Stimulated activated CD4-positive, alpha-beta T cell treated with anti-CD3 and anti-CD28 coated beads, Interleukin-4, amount 100 ng/mL, for 4 hours (primary cell): ENCODE results near the gene VPS36.
"Not testable (repeated sequence)": the region's sequence is repeated elsewhere in the genome, so short reads cannot be mapped to it uniquely, and the experiment has no call there.

Experiments used
- DNase-seq, 2 experiments: peaks; one replicate each; pipeline ENCODE4 v3.0.0-alpha.2; 2020

VPS36 gene

GRCh38 chr13:52432456-52432855 lies 18.0 kb downstream of the VPS36 start:
- DNase-seq, result no peak

- DNase-seq, result no peak
Measured at GRCh38 chr13:52428295-52428694, 22.1 kb downstream of the VPS36 start.

- DNase-seq, result no peak
Measured at GRCh38 chr13:52421216-52421615, 29.2 kb downstream of the VPS36 start.

- no peak for DNase-seq
Measured at GRCh38 chr13:52419080-52419479, 31.4 kb downstream of the VPS36 start.

GRCh38 chr13:52414963-52415362 lies 35.5 kb downstream of the VPS36 start:
- no peak for DNase-seq

GRCh38 chr13:52414051-52414450 lies 36.4 kb downstream of the VPS36 start:
- no peak for DNase-seq

- no peak for DNase-seq
Measured at GRCh38 chr13:52412128-52412527, 38.3 kb downstream of the VPS36 start.

GRCh38 chr13:52411629-52412028 lies 38.8 kb downstream of the VPS36 start:
- no peak for DNase-seq

DNA sequence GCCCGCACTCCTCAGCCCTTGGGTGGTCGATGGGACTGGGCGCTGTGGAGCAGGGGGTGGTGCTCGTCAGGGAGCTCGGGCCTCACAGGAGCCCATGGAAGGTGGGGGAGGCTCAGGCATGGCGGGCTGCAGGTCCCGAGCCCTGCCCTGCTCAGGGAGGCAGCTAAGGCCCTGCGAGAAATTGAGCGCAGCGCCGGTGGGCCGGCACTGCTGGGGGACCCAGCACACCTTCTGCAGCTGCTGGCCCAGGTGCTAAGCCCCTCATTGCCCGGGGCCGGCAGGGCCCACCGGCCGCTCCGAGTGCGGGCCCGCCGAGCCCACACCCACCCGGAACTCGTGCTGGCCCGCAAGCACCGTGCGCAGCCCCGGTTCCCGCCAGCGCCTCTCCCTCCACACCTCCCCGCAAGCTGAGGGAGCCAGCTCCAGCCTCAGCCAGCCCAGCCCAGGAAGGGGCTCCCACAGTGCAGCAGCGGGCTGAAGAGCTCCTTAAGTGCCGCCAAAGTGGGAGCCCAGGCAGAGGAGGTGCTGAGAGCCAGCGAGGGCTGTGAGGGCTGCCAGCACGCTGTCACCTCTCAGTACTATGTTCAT lies 42.3 kb downstream of the VPS36 start:
- DNase-seq, result not testable (repeated sequence)

- DNase-seq, result not testable (repeated sequence)
Measured at GRCh38 chr13:52407436-52407835, 43.0 kb downstream of the VPS36 start.

DNA sequence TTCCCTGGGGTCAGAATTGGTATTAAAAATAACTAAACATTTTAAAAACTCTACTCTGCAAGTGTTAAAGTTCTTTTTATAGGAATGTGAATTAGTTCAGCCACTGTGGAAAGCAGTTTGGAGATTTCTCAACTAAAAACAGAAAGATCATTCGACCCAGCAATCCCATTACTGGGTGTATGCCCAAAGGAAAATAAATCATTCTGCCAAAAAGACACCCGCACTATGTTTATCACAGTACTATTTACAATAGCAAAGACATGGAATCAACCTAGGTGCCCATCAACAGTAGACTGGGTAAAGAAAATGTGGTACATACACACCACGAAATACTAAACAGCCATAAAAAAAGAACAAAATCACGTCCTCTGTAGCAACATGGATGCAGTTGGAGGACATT lies 43.8 kb downstream of the VPS36 start:
- DNase-seq, result no peak

DNA sequence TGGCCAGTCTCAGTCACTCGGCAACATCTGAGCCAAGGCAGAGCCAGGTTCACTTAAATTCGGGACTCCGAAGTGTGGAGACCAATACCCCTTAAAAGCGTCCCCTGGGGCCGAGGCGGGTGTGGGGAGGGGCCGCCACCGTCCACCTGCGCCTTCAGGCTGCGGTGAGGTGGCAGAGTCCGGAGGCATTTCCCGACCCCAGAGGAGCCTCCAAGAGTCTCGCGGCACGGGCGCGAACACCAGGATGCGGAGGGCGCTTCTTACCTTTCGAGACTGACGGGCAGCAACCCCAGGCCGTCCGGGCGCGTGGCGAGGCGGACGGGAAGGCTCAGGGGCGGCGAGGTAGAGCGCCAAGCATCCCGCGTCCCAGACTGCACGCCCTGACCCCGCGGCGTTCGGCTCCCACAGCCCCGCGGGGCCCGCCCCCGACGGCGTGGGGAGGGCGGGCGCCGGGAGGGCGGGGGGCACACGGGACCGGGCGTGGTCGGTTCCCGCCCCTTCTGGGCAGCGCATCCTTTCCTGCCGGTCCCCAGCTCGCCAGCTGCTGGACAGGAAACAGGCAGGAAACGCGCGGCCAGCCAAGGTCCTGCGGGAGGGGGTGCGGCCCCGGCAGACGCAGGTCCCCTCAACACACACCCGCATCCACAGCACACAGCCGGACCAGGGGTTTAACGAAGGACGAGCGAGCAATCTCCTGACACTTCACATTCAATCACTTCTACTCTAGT lies 44.5 kb downstream of the VPS36 start, which contains the start of gene THSD1:
TSS of gene THSD1 (minus strand) at position 406 of the 728 bp plus-strand sequence. CDS start 3,572 bp downstream, outside the sequence.
- DNase-seq, result peak in 1 of 2 experiments; percentile 2

DNA sequence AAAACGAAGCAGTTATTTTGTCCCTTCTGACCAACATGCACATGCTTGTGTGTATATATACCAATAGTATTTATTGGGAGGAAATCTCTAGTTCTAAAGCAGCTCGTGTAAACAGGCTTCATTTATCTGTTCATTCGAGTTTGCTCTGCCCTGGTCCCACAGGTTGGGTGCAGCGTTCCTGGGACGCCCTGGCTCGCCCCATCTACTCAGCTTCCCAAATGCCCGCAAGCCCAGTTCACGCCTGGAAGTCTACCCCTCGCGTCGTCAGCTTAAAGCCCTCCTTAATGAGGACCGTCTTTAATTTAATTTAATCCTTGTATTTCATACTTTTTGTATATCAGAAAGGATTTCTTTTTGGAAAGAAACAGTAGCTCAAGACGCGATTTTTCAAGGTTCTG lies 45.1 kb downstream of the VPS36 start:
- DNase-seq, result no peak

- no peak for DNase-seq
Measured at GRCh38 chr13:52399708-52400107, 50.7 kb downstream of the VPS36 start.

GRCh38 chr13:52399046-52399445 lies 51.4 kb downstream of the VPS36 start:
- DNase-seq, result no peak

GRCh38 chr13:52395704-52396103 lies 54.7 kb downstream of the VPS36 start:
- DNase-seq, result no peak

DNA sequence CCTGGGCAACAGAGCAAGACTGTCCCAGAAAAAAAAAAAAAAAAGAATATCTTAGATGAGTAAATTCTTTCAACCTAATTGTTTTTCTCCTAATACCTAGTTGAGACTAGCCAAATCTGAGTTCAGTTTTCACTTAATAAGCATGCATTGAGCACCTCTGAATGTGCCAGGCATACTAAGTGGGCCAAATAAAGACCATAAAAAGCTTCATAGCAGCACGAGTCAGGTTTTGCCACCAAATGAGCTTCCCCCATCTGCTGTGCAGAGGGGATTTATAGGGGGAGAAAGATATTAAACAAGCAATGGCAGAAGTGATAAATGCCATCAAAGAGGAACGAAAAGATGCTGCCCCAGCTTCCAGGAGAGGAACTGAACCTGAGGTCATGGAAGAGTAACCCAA lies 55.8 kb downstream of the VPS36 start:
- no peak for DNase-seq

DNA sequence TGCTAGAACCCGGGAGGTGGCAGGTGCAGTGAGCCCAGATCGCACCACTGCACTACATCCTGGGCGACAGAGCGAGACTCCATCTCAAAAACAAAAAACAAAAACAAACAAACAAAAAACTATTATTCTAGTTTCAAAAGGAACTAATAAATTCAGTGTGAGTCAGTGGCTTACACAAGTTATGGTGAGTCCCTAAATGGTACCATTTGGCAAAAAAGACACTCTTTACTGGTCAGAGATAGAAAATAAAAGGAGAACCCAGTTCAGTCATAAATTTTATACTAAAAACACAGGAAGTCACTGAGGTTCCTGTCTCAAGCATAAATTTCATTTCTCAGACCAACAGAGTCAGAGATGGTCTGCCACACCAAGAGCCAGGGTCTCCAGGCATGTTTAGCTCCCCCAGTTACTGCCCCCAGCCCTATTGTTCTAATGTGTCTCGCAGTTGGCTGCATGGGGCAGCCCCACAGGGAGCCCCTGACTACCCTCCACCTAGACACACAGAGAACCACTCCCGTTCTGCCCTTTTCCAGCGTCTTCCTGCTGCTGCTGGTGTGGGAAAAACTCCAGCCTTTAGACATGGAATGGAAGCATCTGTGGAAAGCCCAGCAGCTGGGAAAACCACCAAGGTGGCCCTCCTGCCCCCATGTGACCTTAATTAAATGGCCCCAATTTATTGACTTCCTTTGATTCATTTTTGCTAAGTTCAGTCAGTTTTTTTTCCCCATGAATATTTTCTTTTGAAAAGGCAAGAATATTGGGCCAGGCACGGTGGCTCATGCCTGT lies 56.7 kb downstream of the VPS36 start:
- no peak for DNase-seq

GRCh38 chr13:52387721-52388120 lies 62.7 kb downstream of the VPS36 start:
- DNase-seq, result no peak

DNA sequence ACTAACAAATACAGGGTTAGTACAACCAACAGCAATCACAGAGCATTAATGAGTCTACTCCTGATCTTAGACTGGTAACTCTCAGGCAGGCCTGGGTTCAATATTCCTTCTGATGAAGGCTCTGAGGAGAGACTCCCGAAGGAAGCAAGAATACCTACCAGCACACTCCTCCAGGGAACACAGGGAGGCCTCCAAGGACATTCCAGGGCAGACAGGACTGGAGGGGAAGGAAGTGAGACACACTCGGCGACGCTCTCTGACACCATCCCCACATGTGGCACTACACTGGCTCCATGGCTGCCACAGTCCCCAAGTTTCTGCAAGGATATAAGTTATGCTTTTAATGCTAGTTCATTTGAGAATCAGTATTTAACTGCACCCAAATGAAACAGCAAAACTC lies 64.6 kb downstream of the VPS36 start:
- DNase-seq, result no peak

DNA sequence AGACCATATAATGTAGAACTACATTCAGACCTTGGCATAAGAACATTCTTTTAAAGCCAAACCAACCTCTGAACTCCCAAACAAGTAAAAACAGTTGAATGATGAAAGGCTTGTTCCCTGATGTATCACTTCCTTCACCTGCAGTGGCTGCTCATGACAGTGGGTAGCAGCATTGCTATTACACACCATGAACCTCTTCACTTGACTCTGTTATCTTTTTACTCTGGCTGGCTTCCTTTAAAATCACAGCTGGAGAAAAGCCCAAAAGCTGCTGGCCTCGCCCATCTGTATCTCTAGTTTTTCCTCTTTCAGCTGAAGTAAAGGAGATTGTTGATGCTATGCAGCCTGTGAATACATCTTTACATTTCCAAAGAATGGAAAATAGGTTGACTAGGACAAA lies 67.1 kb downstream of the VPS36 start:
- DNase-seq, result no peak

- DNase-seq, result no peak
Measured at GRCh38 chr13:52378312-52378711, 72.1 kb downstream of the VPS36 start.

GRCh38 chr13:52377898-52378297 lies 72.5 kb downstream of the VPS36 start:
- no peak for DNase-seq

DNA sequence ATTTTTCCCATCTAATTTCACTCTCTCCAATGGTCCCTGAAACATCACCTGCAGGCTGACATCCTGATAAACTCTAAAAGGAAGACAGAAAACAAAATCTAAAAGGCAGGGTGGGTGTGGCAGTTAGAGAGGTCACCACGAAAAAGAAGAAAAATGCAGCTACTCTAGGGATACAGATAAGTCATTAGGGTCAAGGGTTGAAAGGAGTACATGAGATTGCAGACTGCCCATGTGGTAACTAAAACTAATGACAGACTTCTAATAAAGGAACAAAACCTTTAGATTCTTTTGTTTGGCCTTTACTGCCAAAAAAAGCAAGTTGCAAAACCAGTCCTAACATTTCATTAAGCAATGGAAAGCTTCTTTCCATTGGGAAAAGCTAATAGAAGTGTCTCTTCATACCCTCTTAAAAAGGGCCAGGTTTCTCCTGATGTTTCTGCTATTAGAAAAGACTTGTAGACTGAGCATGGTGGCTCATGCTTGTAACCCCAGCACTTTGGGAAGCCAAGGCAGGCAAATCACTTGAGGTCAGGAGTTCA lies 75.5 kb downstream of the VPS36 start:
- DNase-seq, result no peak
